ENCODE measurements around the gene COL1A2.

DNA sequence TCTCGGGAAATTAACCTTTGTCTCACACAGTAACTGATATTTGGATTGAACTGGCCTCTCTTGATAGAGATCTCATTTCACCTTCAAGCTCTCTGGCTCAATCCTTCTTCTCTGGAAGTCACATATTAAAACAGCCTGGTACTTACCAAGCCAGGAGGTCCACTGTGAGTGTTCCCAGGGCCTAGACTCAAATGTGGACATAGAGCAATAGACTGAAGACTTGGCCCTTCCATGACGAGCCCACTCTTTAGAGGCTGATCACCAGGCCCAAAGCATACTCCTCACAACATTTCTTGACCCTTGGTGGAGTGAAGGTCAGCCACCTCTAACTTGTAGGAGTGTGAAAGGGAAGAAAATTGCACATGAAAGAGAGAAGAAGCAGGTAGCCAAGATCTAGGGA lies 38.5 kb downstream of the COL1A2 start:
- no peak for TF ChIP-seq HNF4A (CRISPR knock-in tag; IDR thresholded peaks at IDR 0.05)
- TF ChIP-seq EZH2 (conservative IDR thresholded peaks at IDR 0.05; ENCODE audit: low read depth, low read length): no peak
- no peak for TF ChIP-seq ZBTB10 (CRISPR knock-in tag; IDR thresholded peaks at IDR 0.05; ENCODE audit: borderline replicate concordance)
- no peak for TF ChIP-seq MAFG (CRISPR knock-in tag; IDR thresholded peaks at IDR 0.05)
